Lower leg skin (tissue), 4 donors: ENCODE results near the gene STRAP. TPM values are rescaled to one million over a fixed set of nuclear protein-coding genes. Genes with fewer than 3 reads are reported as not detected.

Experiments
- DNase-seq, 2 donors: peaks; one replicate each; pipeline ENCODE4 v3.0.0-alpha.2; 2019; ENCODE audit warnings: low spot score in 2 of 2
- H3K4me3 ChIP-seq: fragments of 200-600 bp; sonication (generic); 2 replicates; pipeline ENCODE4 v1.5.1; 2017; ENCODE audit warnings: mild to moderate bottlenecking, low read depth; ENCODE audit not compliant: poor library complexity, severe bottlenecking
- CTCF ChIP-seq, 3 donors: fragments of 450-650 bp; IDR thresholded peaks; one replicate each; pipeline ENCODE4 v1.5.1; 2016; ENCODE audit warnings: antibody characterized with exemption in 3 of 3, mild to moderate bottlenecking in 3 of 3, moderate library complexity in 2 of 3
- POLR2A ChIP-seq, 2 donors: fragments of 450-650 bp; IDR thresholded peaks; one replicate each; pipeline ENCODE4 v1.6.1; 2016 to 2017; ENCODE audit warnings: antibody characterized with exemption in 2 of 2, mild to moderate bottlenecking in 1 of 2, moderate library complexity in 1 of 2
- WGBS, 2 donors: methylation state at CpG; one replicate each; pipeline ENCODE4 v1.1.5; 2018; 5-methylcytosine and 5-hydroxymethylcytosine counted together
- intact Hi-C: fragments of 100-400 bp; cut with DNase I; formaldehyde crosslinking; loops from one replicate; pipeline ENCODE4 v1.15.0; 2023; ENCODE audit warnings: low total_unique reads
- total RNA-seq, 4 donors: library from RNA; depleted of rRNA; stranded (reverse); fragments of >200 nt; gene quantifications; one replicate each; pipeline ENCODE4 v1.1.0, GENCODE V29; 2016

STRAP gene
- total RNA-seq, 4 donors from 2014 or later: 37.5 to 52.4 (median 46.1) TPM

- intact Hi-C loops: no loop called here
- TF ChIP-seq POLR2A (IDR thresholded peaks at IDR 0.05) (no peak), CTCF (IDR thresholded peaks at IDR 0.05) (no peak)
- no peak overlapping the region for H3K4me3 ChIP-seq
- no peak for DNase-seq
- WGBS, 2 donors: 79 to 90% methylated on average over 3 of the region's 3 CpGs
Observed at GRCh38 chr12:15842108-15842507, 40.1 kb upstream of the STRAP start.

- intact Hi-C loops: no loop called here
- H3K4me3 ChIP-seq: no peak overlapping the region
- peak in 1 of 2 donors; percentile 42 for DNase-seq
- 55% methylated on average over 2 of the region's 2 CpGs for WGBS, 2 donors
- TF ChIP-seq CTCF (IDR thresholded peaks at IDR 0.05) (no peak), POLR2A (IDR thresholded peaks at IDR 0.05) (no peak)
Observed at GRCh38 chr12:15846887-15847286, 35.3 kb upstream of the STRAP start.

- no peak for DNase-seq
- 91 to 97% methylated on average over 1 of the region's 1 CpG for WGBS, 2 donors
- intact Hi-C loops: no loop called here
- H3K4me3 ChIP-seq: no peak overlapping the region
- no peak for TF ChIP-seq POLR2A (IDR thresholded peaks at IDR 0.05)
Observed at GRCh38 chr12:15848606-15849005, 33.6 kb upstream of the STRAP start.

GRCh38 chr12:15851045-15851620, 31.1 kb upstream of the STRAP start:
- 66 to 70% methylated on average over 3 of the region's 3 CpGs for WGBS, 2 donors
- H3K4me3 ChIP-seq: no peak overlapping the region
- intact Hi-C loops: no loop called here
- TF ChIP-seq POLR2A (IDR thresholded peaks at IDR 0.05) (no peak), CTCF (IDR thresholded peaks at IDR 0.05) (no peak)
- no peak for DNase-seq

GRCh38 chr12:15851919-15852318, 30.3 kb upstream of the STRAP start:
- DNase-seq: no peak
- H3K4me3 ChIP-seq: no peak overlapping the region
- 65 to 66% methylated on average over 3 of the region's 3 CpGs for WGBS, 2 donors
- intact Hi-C loops: loop anchor here (1.0 kb wide), 1 partner anchor 254 kb away; no protein-coding TSS in a partner anchor
- TF ChIP-seq POLR2A (IDR thresholded peaks at IDR 0.05) (no peak), CTCF (IDR thresholded peaks at IDR 0.05) (no peak)

GRCh38 chr12:15852383-15852782, 29.8 kb upstream of the STRAP start:
- TF ChIP-seq POLR2A (IDR thresholded peaks at IDR 0.05) (no peak), CTCF (IDR thresholded peaks at IDR 0.05) (no peak)
- intact Hi-C loops: loop anchor here (1.0 kb wide), 1 partner anchor 254 kb away; no protein-coding TSS in a partner anchor
- WGBS, 2 donors: 87 to 89% methylated on average over 5 of the region's 5 CpGs
- no peak overlapping the region for H3K4me3 ChIP-seq
- DNase-seq: no peak
